ENCODE measurements around the gene NFIA. TPM values are rescaled to one million over a fixed set of nuclear protein-coding genes. Genes with fewer than 3 reads are reported as not detected.

Gene NFIA
- total RNA-seq, 6 donors from 2014 or later, result 33.5 to 94.3 (median 44.9) TPM

DNA sequence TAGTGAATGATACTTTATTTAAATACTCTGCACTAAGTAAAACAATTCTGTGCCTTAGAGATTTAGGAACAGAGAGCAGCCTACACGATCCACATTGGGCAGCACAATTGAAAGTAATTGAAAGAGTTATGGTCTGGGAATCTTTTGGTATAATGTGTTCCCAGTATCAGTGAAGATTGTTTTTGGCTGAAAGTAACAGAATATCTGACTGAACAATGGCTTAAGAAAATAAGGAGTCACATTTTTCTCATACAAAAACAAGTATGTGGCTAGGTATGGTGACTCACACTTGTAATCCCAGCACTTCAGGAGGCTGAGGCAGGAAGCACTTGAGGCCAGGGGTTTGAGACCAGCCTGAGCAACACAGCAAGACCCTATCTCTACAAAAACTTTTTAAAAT, 306.2 kb downstream of the NFIA start:
- Histone ChIP-seq H3K4me1 (no peaks in the 10 kb centered on the region), H3K27ac (no peak overlapping the region), H3K9me3 (peaks cover 0 to 6% (median 2%) of the 10 kb centered on the region in 4 donors), H3K27me3 (no peaks in the 10 kb centered on the region), H3K36me3 (peaks cover 0 to 18% (median under 1%) of the 10 kb centered on the region in 4 donors), H3K4me3 (no peak overlapping the region)
- TF ChIP-seq CTCF (IDR thresholded peaks at IDR 0.05) (no peak), POLR2A (IDR thresholded peaks at IDR 0.05) (no peak), EP300 (IDR thresholded peaks at IDR 0.05) (no peak), POLR2AphosphoS5 (IDR thresholded peaks at IDR 0.05) (no peak)
- WGBS, 2 donors, result 84 to 87% methylated on average over 1 of the region's 1 CpG
- no peak for ATAC-seq (ENCODE audit: low FRiP score in 2 of 2)
- DNase-seq, result no peak

DNA sequence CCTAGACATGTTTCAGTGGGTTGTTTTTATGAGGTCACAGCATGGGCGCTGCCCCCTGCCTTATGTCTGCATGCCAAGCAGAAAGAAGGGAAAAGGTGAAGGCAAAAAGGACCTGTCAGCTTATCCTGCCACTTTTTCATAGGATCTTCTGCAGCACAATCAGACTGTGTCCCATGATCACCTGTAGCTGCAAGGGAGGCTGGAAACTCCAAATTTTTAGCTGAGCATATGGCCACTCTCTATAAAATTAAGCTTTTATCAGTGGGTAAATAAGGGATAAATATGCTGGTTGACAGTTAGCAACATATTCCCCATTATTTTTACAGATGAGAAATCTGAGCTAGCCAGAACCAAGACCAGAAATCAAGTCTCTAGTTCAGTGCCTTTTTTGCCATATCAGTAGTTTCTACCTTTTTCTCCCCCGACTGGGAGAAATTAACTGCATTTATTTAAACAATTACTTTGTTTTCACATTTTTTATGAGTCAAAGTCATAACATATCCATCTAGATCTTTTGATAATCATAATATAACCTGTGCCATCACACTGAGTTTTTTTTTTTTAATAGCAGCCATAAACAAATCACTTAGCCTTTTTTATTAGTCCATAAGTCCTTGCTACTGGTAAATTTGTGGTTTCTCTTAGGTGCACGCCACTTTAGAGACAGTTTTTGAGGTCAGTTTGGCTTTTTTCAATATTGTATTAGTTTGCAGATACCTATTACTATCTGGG, 307.0 kb downstream of the NFIA start:
- Histone ChIP-seq H3K27me3 (no peaks in the 10 kb centered on the region), H3K9me3 (peaks cover 0 to 6% (median 2%) of the 10 kb centered on the region in 4 donors), H3K4me1 (no peaks in the 10 kb centered on the region), H3K36me3 (peaks cover 0 to 11% (median 0%) of the 10 kb centered on the region in 4 donors), H3K4me3 (no peak overlapping the region), H3K27ac (no peak overlapping the region)
- DNase-seq (no peak), ATAC-seq (ENCODE audit: low FRiP score in 2 of 2) (no peak)
- TF ChIP-seq POLR2A (IDR thresholded peaks at IDR 0.05), result no peak
- TF ChIP-seq EP300 (IDR thresholded peaks at IDR 0.05), result no peak
- no peak for TF ChIP-seq POLR2AphosphoS5 (IDR thresholded peaks at IDR 0.05)
- no peak for TF ChIP-seq CTCF (IDR thresholded peaks at IDR 0.05)
- 80 to 95% methylated on average over 3 of the region's 3 CpGs for WGBS, 2 donors

GRCh38 chr1:61389926-61390845, 307.8 kb downstream of the NFIA start:
- Histone ChIP-seq H3K4me1 (no peaks in the 10 kb centered on the region), H3K27me3 (no peaks in the 10 kb centered on the region), H3K9me3 (peaks cover 0 to 6% (median 2%) of the 10 kb centered on the region in 4 donors), H3K36me3 (peaks cover 0 to 11% (median 0%) of the 10 kb centered on the region in 4 donors), H3K4me3 (no peak overlapping the region), H3K27ac (no peak overlapping the region)
- DNase-seq, result no peak
- WGBS, 2 donors, result 89% methylated on average over 11 of the region's 11 CpGs
- no peak for TF ChIP-seq POLR2AphosphoS5 (IDR thresholded peaks at IDR 0.05)
- TF ChIP-seq CTCF (IDR thresholded peaks at IDR 0.05), result no peak
- no peak for TF ChIP-seq EP300 (IDR thresholded peaks at IDR 0.05)
- TF ChIP-seq POLR2A (IDR thresholded peaks at IDR 0.05), result no peak
- no peak for ATAC-seq (ENCODE audit: low FRiP score in 2 of 2)

GRCh38 chr1:61391730-61392129, 309.4 kb downstream of the NFIA start:
- H3K4me3 ChIP-seq, result no peak overlapping the region
- no peaks in the 10 kb centered on the region for H3K4me1 ChIP-seq
- TF ChIP-seq CTCF (IDR thresholded peaks at IDR 0.05), result no peak
- no peak for TF ChIP-seq EP300 (IDR thresholded peaks at IDR 0.05)
- TF ChIP-seq POLR2A (IDR thresholded peaks at IDR 0.05), result no peak
- TF ChIP-seq POLR2AphosphoS5 (IDR thresholded peaks at IDR 0.05), result no peak
- H3K27ac ChIP-seq, result no peak overlapping the region
- H3K36me3 ChIP-seq, result peaks cover 0 to 3% (median 0%) of the 10 kb centered on the region in 4 donors
- no peak for DNase-seq
- no peak for ATAC-seq (ENCODE audit: low FRiP score in 2 of 2)
- WGBS, 2 donors, result 53 to 56% methylated on average over 4 of the region's 4 CpGs
- H3K9me3 ChIP-seq, result peaks cover 0 to 6% (median 2%) of the 10 kb centered on the region in 4 donors
- H3K27me3 ChIP-seq, result no peaks in the 10 kb centered on the region

Data from upper lobe of left lung (tissue), 6 donors.